Mucosa of gallbladder (tissue), 1 donor: ENCODE results near the gene CNOT9. TPM values are rescaled to one million over a fixed set of nuclear protein-coding genes. Genes with fewer than 3 reads are reported as not detected.
"Not testable (repeated sequence)": the region's sequence is repeated elsewhere in the genome, so short reads cannot be mapped to it uniquely, and the experiment has no call there.

Source experiments
- DNase-seq: peaks from one replicate; pipeline ENCODE4 v3.0.0-alpha.2; 2020; ENCODE audit warnings: low spot score
- total RNA-seq: library from RNA; stranded (reverse); gene quantifications from one replicate; pipeline ENCODE4 v1.2.1, GENCODE V29; 2021
- donor health status: DM: no; HTN: no; CAD: no.

Gene CNOT9
- total RNA-seq = 27.6 TPM

GRCh38 chr2:218568190-218569037 lies at the start of gene CNOT9, which contains the start of gene USP37:
CNOT9 (plus strand) TSS chr2:218568839; CDS start chr2:218568955, 116 bp downstream.
USP37 (minus strand) TSS chr2:218568351; CDS start chr2:218558653, 9,698 bp downstream.
- DNase-seq = peak; percentile 100

- DNase-seq = no peak
Measured at GRCh38 chr2:218518876-218519275, 49.8 kb upstream of the CNOT9 start.

- no peak for DNase-seq
Measured at GRCh38 chr2:218523651-218524050, 45.0 kb upstream of the CNOT9 start.

GRCh38 chr2:218528409-218528808 lies 40.2 kb upstream of the CNOT9 start:
- DNase-seq = not testable (repeated sequence)

GRCh38 chr2:218529990-218530389 lies 38.6 kb upstream of the CNOT9 start:
- no peak for DNase-seq

GRCh38 chr2:218536804-218537494 lies 31.7 kb upstream of the CNOT9 start:
- DNase-seq = no peak

GRCh38 chr2:218540015-218540414 lies 28.6 kb upstream of the CNOT9 start:
- DNase-seq = no peak

GRCh38 chr2:218546012-218546411 lies 22.6 kb upstream of the CNOT9 start:
- no peak for DNase-seq

- no peak for DNase-seq
Measured at GRCh38 chr2:218547511-218547910, 21.1 kb upstream of the CNOT9 start.

- DNase-seq = no peak
Measured at GRCh38 chr2:218547978-218548377, 20.7 kb upstream of the CNOT9 start.

GRCh38 chr2:218554225-218554624 lies 14.4 kb upstream of the CNOT9 start:
- not testable (repeated sequence) for DNase-seq

GRCh38 chr2:218555527-218555926 lies 13.1 kb upstream of the CNOT9 start:
- DNase-seq = no peak

GRCh38 chr2:218557941-218558340 lies 10.7 kb upstream of the CNOT9 start:
- no peak for DNase-seq

- DNase-seq = no peak
Measured at GRCh38 chr2:218558986-218559385, 9.7 kb upstream of the CNOT9 start.

- DNase-seq = no peak
Measured at GRCh38 chr2:218564056-218564455, 4.6 kb upstream of the CNOT9 start.

GRCh38 chr2:218566296-218566695 lies 2.3 kb upstream of the CNOT9 start:
- DNase-seq = no peak

GRCh38 chr2:218567797-218568189 lies 846 bp upstream of the CNOT9 start:
- DNase-seq = no peak

- DNase-seq = peak; percentile 17
Measured at GRCh38 chr2:218569038-218569431, 396 bp downstream of the CNOT9 start.

GRCh38 chr2:218569661-218570500 lies 1.2 kb downstream of the CNOT9 start:
- DNase-seq = peak; percentile 17

GRCh38 chr2:218570850-218571249 lies 2.2 kb downstream of the CNOT9 start:
- no peak for DNase-seq

- DNase-seq = no peak
Measured at GRCh38 chr2:218576854-218577253, 8.2 kb downstream of the CNOT9 start.
